DND-41 (cell line): Measurements from ENCODE around the gene RBM34.
"Not testable (repeated sequence)": the region's sequence is repeated elsewhere in the genome, so short reads cannot be mapped to it uniquely, and the experiment has no call there.

Experiments used
- ATAC-seq: fragments of 200-7000 bp; cut with Tn5 transposase; 3 replicates; pipeline ENCODE4 v1.9.1; 2021; ENCODE audit warnings: low read depth; ENCODE audit not compliant: insufficient read depth
- DNase-seq: peaks from one replicate; pipeline ENCODE4 v3.0.0-alpha.2; 2020
- H2AFZ ChIP-seq: 2 replicates; pipeline ENCODE4 v1.6.0; 2012; ENCODE audit warnings: low read depth, low read length
- H3K27ac ChIP-seq: 2 replicates; pipeline ENCODE4 v1.5.1; 2012; ENCODE audit warnings: low read length, inconsistent platforms
- H3K27me3 ChIP-seq: fragments of 200-600 bp; sonication (generic); 2 replicates; pipeline ENCODE4 v1.6.0; 2012; ENCODE audit warnings: low read length, mild to moderate bottlenecking, inconsistent platforms; ENCODE audit not compliant: insufficient read depth, poor library complexity
- H3K36me3 ChIP-seq: 2 replicates; pipeline ENCODE4 v1.5.1; 2012; ENCODE audit warnings: low read length, inconsistent platforms; ENCODE audit not compliant: insufficient read depth
- H3K4me1 ChIP-seq: 2 replicates; pipeline ENCODE4 v1.5.1; 2012; ENCODE audit warnings: mild to moderate bottlenecking, low read length; ENCODE audit not compliant: insufficient read depth
- H3K4me2 ChIP-seq: 2 replicates; pipeline ENCODE4 v1.6.0; 2012; ENCODE audit warnings: mild to moderate bottlenecking, moderate library complexity, low read length, inconsistent platforms; ENCODE audit not compliant: insufficient read depth
- H3K4me3 ChIP-seq, 2 experiments: fragments of 200-600 bp in 1 of 2; shearing (Covaris generic) in 1 of 2; 2 replicates each; pipeline ENCODE4 v1.5.1; 2012 to 2016; ENCODE audit warnings: inconsistent platforms in 2 of 2, low read length in 2 of 2, mild to moderate bottlenecking in 2 of 2, low read depth in 1 of 2, moderate library complexity in 1 of 2
- H3K79me2 ChIP-seq: 2 replicates; pipeline ENCODE4 v1.6.0; 2012; ENCODE audit warnings: low read length, inconsistent platforms; ENCODE audit not compliant: insufficient read depth
- H3K9ac ChIP-seq: 2 replicates; pipeline ENCODE4 v1.6.0; 2012; ENCODE audit warnings: low read depth, mild to moderate bottlenecking, inconsistent platforms, low read length, moderate library complexity
- H3K9me3 ChIP-seq: 2 replicates; pipeline ENCODE4 v1.5.1; 2012; ENCODE audit warnings: low read length, moderate library complexity, mild to moderate bottlenecking, inconsistent platforms; ENCODE audit not compliant: insufficient read depth, severe bottlenecking
- H4K20me1 ChIP-seq: 2 replicates; pipeline ENCODE4 v1.6.0; 2012; ENCODE audit warnings: low read length; ENCODE audit not compliant: insufficient read depth
- EZH2 ChIP-seq: IDR thresholded peaks from 3 replicates; pipeline ENCODE4 v1.6.1; 2012; ENCODE audit warnings: borderline replicate concordance, low read depth, mild to moderate bottlenecking, moderate library complexity, low read length, inconsistent platforms; ENCODE audit not compliant: severe bottlenecking
- TF ChIP-seq, protein P1 (sequence below): IDR thresholded peaks from 2 replicates; pipeline ENCODE4 v1.5.1; 2012; ENCODE audit warnings: borderline replicate concordance, low read length, moderate library complexity, mild to moderate bottlenecking; ENCODE audit not compliant: poor library complexity, severe bottlenecking; ENCODE audit errors: extremely low read depth

RBM34 gene

DNA sequence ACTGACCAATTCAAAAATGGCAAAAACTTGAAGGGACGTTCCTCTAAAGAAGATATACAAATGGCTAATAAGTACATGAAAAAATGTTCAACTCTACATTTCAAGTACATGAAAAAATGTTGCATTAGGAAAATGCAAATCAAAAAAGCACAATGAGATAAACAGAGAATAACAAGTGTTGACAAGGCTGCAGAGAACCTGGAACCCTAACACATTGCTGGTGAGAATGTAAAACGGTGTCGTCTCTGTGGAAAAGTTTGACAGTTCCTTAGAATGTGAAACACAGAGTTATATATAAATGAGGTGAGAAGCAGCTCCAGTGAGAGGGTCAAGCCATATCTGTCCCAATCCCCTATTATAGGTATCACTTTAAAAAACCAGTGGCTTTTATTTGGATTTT, 44.6 kb upstream of the RBM34 start:
- Histone ChIP-seq H3K9ac (no peak overlapping the region; the same call in 1 of the 2 replicates), H3K79me2 (peaks cover 7% of the 10 kb centered on the region; the same call in 1 of the 2 replicates), H3K36me3 (peaks cover 27% of the 10 kb centered on the region), H3K9me3 (no peaks in the 10 kb centered on the region), H4K20me1 (no peaks in the 10 kb centered on the region), H2AFZ (no peak overlapping the region), H3K27me3 (no peaks in the 10 kb centered on the region), H3K27ac (peak overlapping the region; percentile 82; the same call in 1 of the 2 replicates), H3K4me2 (peak overlapping the region; percentile 63), H3K4me3 (no peak overlapping the region), H3K4me1 (peaks cover 51% of the 10 kb centered on the region)
- DNase-seq: no peak
- TF ChIP-seq EZH2: no peak
- TF ChIP-seq, protein P1, sequence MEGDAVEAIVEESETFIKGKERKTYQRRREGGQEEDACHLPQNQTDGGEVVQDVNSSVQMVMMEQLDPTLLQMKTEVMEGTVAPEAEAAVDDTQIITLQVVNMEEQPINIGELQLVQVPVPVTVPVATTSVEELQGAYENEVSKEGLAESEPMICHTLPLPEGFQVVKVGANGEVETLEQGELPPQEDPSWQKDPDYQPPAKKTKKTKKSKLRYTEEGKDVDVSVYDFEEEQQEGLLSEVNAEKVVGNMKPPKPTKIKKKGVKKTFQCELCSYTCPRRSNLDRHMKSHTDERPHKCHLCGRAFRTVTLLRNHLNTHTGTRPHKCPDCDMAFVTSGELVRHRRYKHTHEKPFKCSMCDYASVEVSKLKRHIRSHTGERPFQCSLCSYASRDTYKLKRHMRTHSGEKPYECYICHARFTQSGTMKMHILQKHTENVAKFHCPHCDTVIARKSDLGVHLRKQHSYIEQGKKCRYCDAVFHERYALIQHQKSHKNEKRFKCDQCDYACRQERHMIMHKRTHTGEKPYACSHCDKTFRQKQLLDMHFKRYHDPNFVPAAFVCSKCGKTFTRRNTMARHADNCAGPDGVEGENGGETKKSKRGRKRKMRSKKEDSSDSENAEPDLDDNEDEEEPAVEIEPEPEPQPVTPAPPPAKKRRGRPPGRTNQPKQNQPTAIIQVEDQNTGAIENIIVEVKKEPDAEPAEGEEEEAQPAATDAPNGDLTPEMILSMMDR: no peak
- no peak for ATAC-seq

DNA sequence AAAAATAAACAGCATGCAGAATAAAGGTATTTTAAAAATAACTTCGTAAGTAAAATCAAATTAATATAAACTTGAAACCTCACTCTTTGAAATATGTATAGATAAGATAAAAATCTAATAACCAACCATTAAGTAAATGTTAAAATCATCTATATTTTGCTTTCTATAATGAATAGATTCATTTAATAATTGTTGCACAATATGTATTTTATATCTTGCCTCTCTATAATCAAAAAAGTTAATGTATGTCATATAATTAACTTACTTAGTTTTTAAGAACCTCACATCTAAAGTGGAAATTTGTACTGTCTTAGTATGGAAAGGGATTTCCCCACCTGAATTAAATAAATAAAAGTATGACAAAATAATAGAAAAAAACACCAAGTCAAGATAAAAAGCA, 42.4 kb upstream of the RBM34 start:
- Histone ChIP-seq H3K9me3 (no peaks in the 10 kb centered on the region), H3K9ac (no peak overlapping the region), H3K27me3 (no peaks in the 10 kb centered on the region), H3K27ac (no peak overlapping the region), H3K79me2 (peaks cover 7% of the 10 kb centered on the region; the same call in 1 of the 2 replicates), H4K20me1 (no peaks in the 10 kb centered on the region), H3K4me3 (no peak overlapping the region), H2AFZ (no peak overlapping the region), H3K36me3 (peaks cover 27% of the 10 kb centered on the region), H3K4me1 (peaks cover 34% of the 10 kb centered on the region), H3K4me2 (no peak overlapping the region)
- TF ChIP-seq EZH2: no peak
- no peak for DNase-seq
- ATAC-seq: no peak

DNA sequence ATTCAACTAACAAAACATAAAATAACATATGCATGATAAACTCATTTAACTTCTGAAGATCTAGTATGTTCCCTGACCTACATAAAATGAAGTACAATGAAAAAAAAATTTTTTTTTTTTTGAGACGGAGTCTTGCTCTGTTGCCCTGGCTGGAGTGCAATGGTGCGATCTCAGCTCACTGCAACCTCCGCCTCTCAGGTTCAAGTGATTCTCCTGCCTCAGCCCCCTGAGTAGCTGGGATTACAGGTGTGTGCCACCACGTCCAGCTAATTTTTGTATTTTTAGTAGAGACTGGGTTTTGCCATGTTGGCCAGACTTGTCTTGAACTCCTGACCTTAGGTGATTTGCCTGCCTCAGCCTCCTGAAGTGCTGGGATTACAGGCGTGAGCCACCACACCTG, 41.4 kb upstream of the RBM34 start:
- not testable (repeated sequence) for H2AFZ ChIP-seq, H3K4me3 ChIP-seq, H3K9ac ChIP-seq, H3K4me2 ChIP-seq, H3K27ac ChIP-seq, H4K20me1 ChIP-seq, DNase-seq, ATAC-seq, H3K9me3 ChIP-seq, H3K79me2 ChIP-seq, H3K27me3 ChIP-seq
- peaks cover 27% of the 10 kb centered on the region for H3K36me3 ChIP-seq
- peaks cover 24% of the 10 kb centered on the region for H3K4me1 ChIP-seq

DNA sequence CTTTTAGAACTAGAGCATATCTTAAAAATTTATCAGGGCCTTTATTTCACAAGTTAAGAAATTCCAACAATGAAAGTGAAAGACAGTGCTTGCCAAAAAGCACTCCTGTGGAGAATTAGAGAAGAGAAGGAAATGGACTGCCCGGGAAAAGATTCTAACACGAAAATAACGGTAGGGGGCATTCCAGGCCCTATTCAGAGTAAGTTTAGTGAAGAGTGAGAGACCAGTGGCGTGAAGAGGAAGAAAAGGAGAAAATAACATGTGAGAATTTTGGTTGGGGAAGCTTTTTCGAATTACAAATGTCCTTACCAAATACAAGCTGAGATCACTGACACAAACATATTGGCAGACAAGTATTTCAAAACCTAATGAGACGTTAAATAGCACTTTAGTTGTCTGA, 38.4 kb upstream of the RBM34 start:
- Histone ChIP-seq H3K27me3 (no peaks in the 10 kb centered on the region), H3K4me3 (no peak overlapping the region), H3K9ac (no peak overlapping the region), H3K4me1 (no peaks in the 10 kb centered on the region), H3K4me2 (no peak overlapping the region), H3K27ac (no peak overlapping the region), H4K20me1 (no peaks in the 10 kb centered on the region), H2AFZ (no peak overlapping the region), H3K36me3 (peaks cover 40% of the 10 kb centered on the region), H3K9me3 (no peaks in the 10 kb centered on the region), H3K79me2 (peaks cover under 1% of the 10 kb centered on the region; the same call in 1 of the 2 replicates)
- ATAC-seq (no peak), DNase-seq (no peak)
- TF ChIP-seq, protein P1: no peak
- TF ChIP-seq EZH2: no peak
